ENCODE results near the gene MAPK8IP1.

GRCh38 chr11:45864041-45864440 lies 21.4 kb upstream of the MAPK8IP1 start:
- no peak for TF ChIP-seq CTCF (IDR thresholded peaks at IDR 0.05)
- no peak for TF ChIP-seq POLR2AphosphoS5 (IDR thresholded peaks at IDR 0.05; ENCODE audit: low read depth, low read length)
- no peak for TF ChIP-seq SIN3A (IDR thresholded peaks at IDR 0.05; ENCODE audit: borderline replicate concordance, insufficient read depth, low read depth, low read length)
